NCI-H774 (cell line): ENCODE measurements around the gene GYG2.

ENCODE experiments used
- DNase-seq: peaks from one replicate; lab custom pipeline; 2025; lab: John Stamatoyannopoulos, UW

Gene GYG2

GRCh38 chrX:2817036-2817435 is 11.7 kb upstream of the GYG2 start:
- DNase-seq, result no peak

DNA sequence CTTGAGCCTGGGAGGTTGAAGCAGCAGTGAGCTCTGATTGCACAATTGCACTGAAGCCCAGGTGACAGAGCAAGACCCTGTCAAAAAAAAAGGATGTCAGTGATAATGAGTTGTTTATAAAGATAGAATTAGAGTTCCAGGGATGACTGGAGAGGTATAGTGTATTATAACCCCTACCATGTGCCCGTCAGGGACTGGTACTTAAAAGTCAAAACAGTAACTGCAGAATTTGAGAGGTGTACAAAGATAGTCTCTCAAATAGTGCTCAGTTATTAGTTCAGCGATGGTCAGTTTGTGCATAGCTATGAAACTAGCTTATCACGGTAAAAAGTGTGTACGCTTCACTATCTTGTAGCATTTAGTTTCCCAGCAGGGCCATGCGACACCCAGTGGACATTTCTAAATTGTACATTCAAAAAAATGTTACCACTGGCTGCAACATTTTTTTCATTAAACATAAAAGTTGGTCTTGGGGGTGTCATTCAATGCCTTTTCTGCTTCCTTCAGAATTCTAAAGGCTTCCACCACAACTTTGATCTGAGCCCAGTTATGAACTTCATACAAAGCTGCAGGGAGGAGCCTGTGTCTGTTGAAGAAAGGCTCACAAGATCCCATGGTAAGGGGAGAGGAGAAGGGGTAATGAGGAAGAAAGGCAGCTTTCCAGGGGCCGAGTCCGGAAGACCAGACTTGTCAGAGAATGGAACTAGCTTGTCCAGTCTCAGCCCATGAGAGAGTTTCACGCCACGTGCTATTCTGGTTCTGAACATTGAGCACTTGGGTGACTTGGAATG is 9.2 kb upstream of the GYG2 start:
- DNase-seq, result no peak

DNA sequence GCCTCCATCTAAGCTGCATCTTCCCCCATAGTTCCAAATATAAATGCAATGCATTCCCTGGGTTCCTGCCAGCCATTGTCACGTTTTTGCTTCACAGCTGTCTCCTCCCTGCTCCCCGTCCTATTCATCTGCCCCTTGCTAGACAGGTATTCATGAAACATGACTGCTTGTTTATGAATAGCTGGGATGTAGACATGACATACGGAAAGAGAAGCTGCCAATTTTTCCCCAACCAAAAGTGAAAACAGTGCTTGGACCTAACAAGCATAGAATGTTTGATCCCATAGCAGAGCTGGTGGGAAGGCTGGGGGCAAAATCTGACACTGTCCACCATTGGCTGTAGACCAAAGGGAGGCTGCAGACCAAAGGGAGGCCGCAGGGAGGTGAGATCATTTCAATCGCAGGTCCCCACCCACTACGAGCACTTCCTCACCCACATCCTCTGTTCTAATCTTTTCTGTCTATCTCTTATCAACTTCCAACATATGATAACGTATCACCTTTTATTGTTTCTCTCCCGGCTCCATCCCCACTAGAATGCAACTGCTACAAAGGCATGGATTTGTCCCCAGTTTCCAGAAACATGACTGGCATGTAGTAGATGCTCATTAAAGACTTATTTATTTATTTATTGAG is 8.5 kb upstream of the GYG2 start:
- DNase-seq, result no peak

DNA sequence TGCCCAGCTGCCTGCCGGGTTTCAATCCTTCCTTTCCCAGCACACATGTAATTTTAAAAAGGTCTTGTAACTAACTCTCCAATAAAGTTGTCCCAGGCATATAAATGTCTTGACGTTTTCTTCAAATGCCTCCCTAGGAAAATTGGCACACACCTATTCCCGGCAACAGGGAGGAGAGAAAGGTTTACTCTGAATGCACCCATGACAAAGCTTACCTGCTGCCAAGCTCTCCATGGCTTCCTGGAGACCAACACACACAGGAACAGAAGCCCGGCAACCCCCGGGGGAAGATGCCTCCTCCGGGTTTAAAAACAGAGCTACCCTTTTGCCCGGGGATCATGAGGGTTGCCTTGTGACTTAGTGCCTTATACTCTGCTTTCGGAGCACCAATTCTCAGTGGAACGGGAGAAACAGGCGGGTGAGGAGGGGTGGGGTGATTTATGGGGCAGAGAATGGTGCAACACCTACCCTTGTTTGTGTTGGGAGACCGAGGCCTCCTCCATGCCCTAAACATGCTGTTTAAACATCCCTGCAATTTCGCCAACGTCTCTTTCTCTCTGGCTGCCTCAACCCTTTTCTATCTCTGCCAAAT is 4.8 kb upstream of the GYG2 start:
- DNase-seq, result no peak

DNA sequence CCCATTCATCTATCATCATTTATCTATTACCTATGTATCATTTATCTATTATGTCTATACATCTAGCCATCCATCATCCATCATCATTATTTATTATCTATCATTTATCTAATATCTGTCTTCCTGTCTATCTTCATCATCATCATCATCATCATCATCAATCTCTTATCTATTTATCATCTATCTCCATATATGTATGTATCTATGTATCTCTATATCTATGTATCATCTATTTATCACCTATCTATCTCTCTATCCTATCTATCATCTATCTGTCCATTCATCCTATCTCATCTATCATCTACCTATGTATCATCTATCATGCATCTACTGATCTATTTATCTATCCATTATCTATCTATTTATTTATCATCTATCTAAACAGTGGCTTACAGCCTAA is 3.8 kb upstream of the GYG2 start:
- no peak for DNase-seq

DNA sequence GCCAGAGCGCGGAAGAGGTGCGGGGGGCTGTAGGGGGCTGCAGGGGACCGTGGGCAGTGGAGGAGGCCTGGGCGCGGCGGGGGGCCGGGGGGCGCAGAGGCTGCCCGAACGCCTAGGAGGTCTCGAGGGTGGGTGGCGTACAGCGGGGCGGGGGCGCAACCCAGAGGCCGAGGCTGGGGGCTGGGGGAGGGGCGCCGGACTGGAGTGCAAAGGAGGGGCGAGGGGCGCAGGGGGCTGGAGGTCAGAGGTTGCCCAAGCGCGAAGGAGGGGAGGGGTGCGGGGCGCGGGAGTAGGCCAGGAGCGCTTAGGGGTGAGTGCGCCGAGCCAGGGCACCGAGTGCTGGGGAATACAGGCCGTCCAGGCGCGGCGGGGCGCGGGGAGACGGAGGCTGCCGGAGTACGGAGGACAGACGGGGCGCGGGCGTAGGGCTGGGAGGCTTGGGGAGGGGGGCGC is 255 bp downstream of the GYG2 start:
- DNase-seq, result no peak

DNA sequence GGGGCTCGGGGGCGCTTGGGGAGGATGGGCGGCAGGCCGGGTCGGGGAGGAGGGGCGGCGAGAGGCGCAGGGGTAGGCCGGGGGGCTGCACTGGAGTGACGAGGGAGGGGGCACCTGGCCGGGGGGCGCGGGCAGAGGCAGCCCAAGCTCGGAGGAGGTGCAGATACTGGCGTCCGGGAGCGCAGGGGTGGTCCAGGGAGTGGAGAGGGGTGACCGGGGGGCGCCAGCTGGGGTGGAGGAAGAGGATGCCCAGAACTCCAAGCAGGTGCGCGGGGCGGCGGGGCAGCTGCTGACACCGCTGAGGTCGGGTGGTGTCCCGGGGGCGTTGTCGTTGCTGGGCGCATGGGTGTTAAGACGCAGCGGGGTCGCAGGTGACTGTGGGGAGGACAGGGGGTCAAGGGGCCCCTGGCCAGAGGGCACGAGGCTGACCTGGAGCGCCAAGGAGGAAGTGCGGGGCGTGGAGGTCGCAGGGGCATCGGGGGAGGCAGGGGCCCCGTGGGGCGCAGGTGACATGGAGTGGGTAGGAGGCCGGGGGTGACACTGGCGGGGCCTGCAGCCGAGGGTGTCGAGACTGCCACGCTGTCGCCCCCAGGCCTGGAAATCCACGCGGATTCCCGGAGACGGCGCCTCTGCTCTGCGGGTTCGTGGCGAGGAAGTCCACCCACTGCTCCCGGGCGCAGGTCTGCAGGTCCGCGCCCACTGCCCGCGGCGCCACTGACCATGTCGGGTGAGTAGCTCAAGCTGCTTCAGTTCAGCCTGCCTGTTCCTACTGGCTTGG is 928 bp downstream of the GYG2 start:
- DNase-seq, result no peak

GRCh38 chrX:2831471-2832228 is 2.9 kb downstream of the GYG2 start:
- no peak for DNase-seq

GRCh38 chrX:2837961-2838360 is 9.2 kb downstream of the GYG2 start:
- no peak for DNase-seq

DNA sequence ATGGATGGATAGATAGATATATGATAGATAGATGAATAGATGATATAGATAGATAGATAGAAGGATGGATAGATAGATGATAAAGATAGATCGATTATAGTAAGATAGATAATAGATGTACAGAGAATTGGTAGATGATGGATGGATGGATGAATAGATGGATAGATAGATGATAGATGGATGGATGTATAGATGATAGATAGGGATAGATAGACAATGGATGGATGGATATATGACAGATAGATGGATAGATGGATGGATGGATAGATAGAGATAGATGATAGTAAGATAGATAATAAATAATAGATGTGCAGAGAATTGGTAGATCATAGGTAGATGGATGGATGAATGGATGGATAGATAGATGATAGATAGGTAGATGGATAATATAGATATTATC is 12.2 kb downstream of the GYG2 start:
- DNase-seq, result no peak

- no peak for DNase-seq
Measured at GRCh38 chrX:2841537-2841936, 12.8 kb downstream of the GYG2 start.

GRCh38 chrX:2846992-2847391 is 18.3 kb downstream of the GYG2 start:
- no peak for DNase-seq

- DNase-seq, result no peak
Measured at GRCh38 chrX:2848871-2849301, 20.2 kb downstream of the GYG2 start.

GRCh38 chrX:2854918-2855317 is 26.2 kb downstream of the GYG2 start:
- no peak for DNase-seq

- DNase-seq, result no peak
Measured at GRCh38 chrX:2855761-2856160, 27.0 kb downstream of the GYG2 start.

- no peak for DNase-seq
Measured at GRCh38 chrX:2857566-2857965, 28.8 kb downstream of the GYG2 start.

DNA sequence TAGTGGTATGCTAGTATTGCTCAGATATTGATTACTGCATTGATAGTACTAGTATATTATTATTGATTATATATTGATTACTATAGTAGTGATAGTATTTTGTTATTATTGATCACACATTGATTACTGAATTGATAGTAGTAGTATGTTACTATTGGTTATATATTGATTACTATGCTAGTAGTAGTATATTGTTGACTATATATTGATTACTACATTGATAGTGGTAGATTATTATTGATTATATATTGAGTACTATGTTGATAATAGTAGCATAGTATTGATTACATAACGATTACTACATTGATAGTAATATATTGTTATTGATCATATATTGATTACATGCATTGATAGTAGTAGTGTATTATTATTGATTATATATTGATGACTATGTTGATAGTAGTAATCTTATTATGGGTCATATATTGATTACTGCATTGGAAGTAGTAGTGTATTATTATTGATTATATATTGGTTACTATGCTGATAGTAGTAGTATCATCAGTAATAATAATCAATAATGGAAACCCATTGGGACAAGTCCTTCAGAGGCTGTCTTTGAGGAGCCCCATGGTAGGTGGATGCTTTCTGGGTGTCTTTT is 30.6 kb downstream of the GYG2 start:
- DNase-seq, result no peak

GRCh38 chrX:2862404-2862803 is 33.7 kb downstream of the GYG2 start:
- no peak for DNase-seq

- DNase-seq, result no peak
Measured at GRCh38 chrX:2863646-2864045, 34.9 kb downstream of the GYG2 start.

GRCh38 chrX:2867206-2867605 is 38.5 kb downstream of the GYG2 start:
- DNase-seq, result no peak

DNA sequence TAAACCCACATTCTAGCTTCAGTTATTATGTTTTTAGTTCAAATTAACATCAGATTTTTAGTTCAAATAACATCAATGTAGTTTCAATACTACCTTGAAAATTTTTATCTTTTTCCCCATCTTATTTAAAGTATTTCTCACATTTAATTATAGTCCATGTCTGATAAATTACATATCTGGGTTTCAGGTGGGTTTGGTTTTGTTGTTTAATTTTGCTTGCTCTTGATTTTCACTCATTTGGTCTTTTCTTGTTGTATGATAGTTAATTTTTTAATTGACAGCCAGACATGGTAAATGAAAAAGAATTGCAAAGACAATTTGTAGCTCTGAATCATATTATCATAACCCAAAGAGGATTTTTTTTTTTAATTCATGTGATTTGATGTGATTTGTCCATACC is 41.9 kb downstream of the GYG2 start:
- no peak for DNase-seq
